HEK293 (cell line): Measurements from ENCODE around the gene TMEM141.

Experiments used
- CTCF ChIA-PET: fragments of 350-600 bp; formaldehyde crosslinking; extraction: SDS; loops from one replicate; lab custom pipeline; 2021; ENCODE audit warnings: antibody characterized with exemption; lab: Yijun Ruan, JAX
- POLR2A ChIA-PET: fragments of 300-600 bp; formaldehyde crosslinking; extraction: SDS; loops from one replicate; lab custom pipeline; 2020; ENCODE audit warnings: antibody characterized with exemption, inconsistent platforms; lab: Yijun Ruan, JAX
- H3K27ac ChIP-seq: fragments of 200-500 bp; sonication (Bioruptor generic); 2 replicates; pipeline ENCODE4 v1.5.1; 2014; ENCODE audit warnings: low read depth, low read length, control low read depth, inconsistent platforms; ENCODE audit errors: extremely low read depth
- H3K36me3 ChIP-seq, 2 experiments: fragments of 200-500 bp in 1 of 2; sonication (Bioruptor generic) in 1 of 2; 1 replicate in 1 of 2; 2 replicates in 1 of 2; pipeline ENCODE4 v1.5.1; 2014 to 2017; ENCODE audit warnings: inconsistent platforms in 2 of 2, low read length in 2 of 2; ENCODE audit not compliant: control insufficient read depth in 2 of 2, insufficient read depth in 1 of 2
- H3K4me1 ChIP-seq: fragments of 200-500 bp; sonication (Bioruptor generic); 2 replicates; pipeline ENCODE4 v1.5.1; 2014; ENCODE audit warnings: mild to moderate bottlenecking, low read length, inconsistent platforms; ENCODE audit not compliant: control insufficient read depth, insufficient read depth
- H3K4me3 ChIP-seq: 2 replicates; pipeline ENCODE4 v1.5.1; 2011; ENCODE audit warnings: low read depth, mild to moderate bottlenecking, control low read depth, low read length, moderate library complexity
- H3K9me3 ChIP-seq: fragments of 200-500 bp; sonication (Bioruptor generic); 2 replicates; pipeline ENCODE4 v1.5.1; 2014; ENCODE audit warnings: low read depth, low read length, inconsistent platforms; ENCODE audit not compliant: control insufficient read depth, insufficient read depth
- HOXA7 ChIP-seq: sonication (generic); formaldehyde crosslinking; IDR thresholded peaks from 2 replicates; pipeline ENCODE4 v1.8.1; 2022; ENCODE audit warnings: missing genetic modification reagents, borderline replicate concordance
- SETDB1 ChIP-seq: IDR thresholded peaks from one replicate; pipeline ENCODE4 v1.6.1; 2017; ENCODE audit warnings: mild to moderate bottlenecking, low read length, moderate library complexity, mixed read lengths; ENCODE audit not compliant: insufficient read length
- TCF7L2 ChIP-seq: IDR thresholded peaks from 2 replicates; pipeline ENCODE4 v1.6.1; 2011; ENCODE audit warnings: low read depth, mild to moderate bottlenecking, inconsistent platforms, low read length, moderate library complexity, borderline replicate concordance
- ZNF19 ChIP-seq: fragments of 450-650 bp; formaldehyde crosslinking; IDR thresholded peaks from 2 replicates; pipeline ENCODE4; 2016; ENCODE audit warnings: missing biosample characterization, missing genetic modification characterization, low read depth
- ZNF221 ChIP-seq: fragments of 450-650 bp; formaldehyde crosslinking; IDR thresholded peaks from 2 replicates; pipeline ENCODE4 v1.5.1; 2017; ENCODE audit warnings: missing biosample characterization, missing genetic modification characterization, borderline replicate concordance
- ZNF266 ChIP-seq: fragments of 450-650 bp; formaldehyde crosslinking; IDR thresholded peaks from 2 replicates; pipeline ENCODE4 v1.5.1; 2016; ENCODE audit warnings: missing biosample characterization, missing genetic modification characterization, low read depth
- ZNF366 ChIP-seq: fragments of 450-650 bp; formaldehyde crosslinking; conservative IDR thresholded peaks from 2 replicates; pipeline ENCODE4 v1.5.1; 2016; ENCODE audit warnings: missing biosample characterization, missing genetic modification characterization
- ZNF391 ChIP-seq: fragments of 450-650 bp; formaldehyde crosslinking; IDR thresholded peaks from 2 replicates; pipeline ENCODE4 v1.5.1; 2016; ENCODE audit warnings: low read depth, missing biosample characterization, missing genetic modification characterization, borderline replicate concordance
- ZNF514 ChIP-seq: fragments of 450-650 bp; formaldehyde crosslinking; IDR thresholded peaks from 2 replicates; pipeline ENCODE4 v1.5.1; 2016; ENCODE audit warnings: missing biosample characterization, missing genetic modification characterization
- ZNF529 ChIP-seq: fragments of 450-650 bp; formaldehyde crosslinking; IDR thresholded peaks from 2 replicates; pipeline ENCODE4 v1.5.1; 2017; ENCODE audit warnings: missing genetic modification characterization, missing biosample characterization; ENCODE audit not compliant: insufficient replicate concordance
- ZNF530 ChIP-seq: fragments of 450-650 bp; formaldehyde crosslinking; IDR thresholded peaks from 2 replicates; pipeline ENCODE4 v1.5.1; 2016; ENCODE audit warnings: low read depth, missing biosample characterization, missing genetic modification characterization
- ZNF555 ChIP-seq: fragments of 450-650 bp; formaldehyde crosslinking; conservative IDR thresholded peaks from 2 replicates; pipeline ENCODE4 v1.5.1; 2017; ENCODE audit warnings: missing biosample characterization, mild to moderate bottlenecking, missing genetic modification characterization, inconsistent platforms
- ZNF626 ChIP-seq: fragments of 450-650 bp; sonication (Bioruptor Pico); formaldehyde crosslinking; IDR thresholded peaks from 2 replicates; pipeline ENCODE4 v1.5.1; 2018; ENCODE audit warnings: missing biosample characterization, missing genetic modification characterization, inconsistent platforms
- ZNF677 ChIP-seq: fragments of 450-650 bp; IDR thresholded peaks from 2 replicates; pipeline ENCODE4 v1.5.0; 2018; ENCODE audit warnings: missing biosample characterization, mild to moderate bottlenecking, missing genetic modification characterization, moderate library complexity
- ZNF747 ChIP-seq: fragments of 450-650 bp; formaldehyde crosslinking; IDR thresholded peaks from 2 replicates; pipeline ENCODE4 v1.5.1; 2016; ENCODE audit warnings: missing biosample characterization, missing genetic modification characterization
- ZNF837 ChIP-seq: fragments of 450-650 bp; formaldehyde crosslinking; IDR thresholded peaks from 2 replicates; pipeline ENCODE4 v1.5.1; 2016; ENCODE audit warnings: missing biosample characterization, missing genetic modification characterization
- ZSCAN16 ChIP-seq: fragments of 450-650 bp; formaldehyde crosslinking; IDR thresholded peaks from 2 replicates; pipeline ENCODE4 v1.5.1; 2016; ENCODE audit warnings: missing biosample characterization, missing genetic modification characterization
- TF ChIP-seq, protein P1 (sequence below): fragments of 450-650 bp; formaldehyde crosslinking; IDR thresholded peaks from 2 replicates; pipeline ENCODE4 v1.5.1; 2016; ENCODE audit warnings: missing biosample characterization, missing genetic modification characterization, borderline replicate concordance
- TF ChIP-seq, protein P2 (sequence below): fragments of 450-650 bp; formaldehyde crosslinking; IDR thresholded peaks from 2 replicates; pipeline ENCODE4 v1.5.1; 2016; ENCODE audit warnings: missing biosample characterization, missing genetic modification characterization
- TF ChIP-seq, protein P3 (sequence below): fragments of 450-650 bp; formaldehyde crosslinking; IDR thresholded peaks from 2 replicates; pipeline ENCODE4 v1.5.1; 2016; ENCODE audit warnings: missing biosample characterization, missing genetic modification characterization
- TF ChIP-seq, protein P4 (sequence below): fragments of 450-650 bp; formaldehyde crosslinking; IDR thresholded peaks from 2 replicates; pipeline ENCODE4 v1.5.1; 2016; ENCODE audit warnings: missing biosample characterization, missing genetic modification characterization
- TF ChIP-seq, protein P5 (sequence below): fragments of 450-650 bp; formaldehyde crosslinking; IDR thresholded peaks from 2 replicates; pipeline ENCODE4 v1.5.1; 2016; ENCODE audit warnings: missing biosample characterization, missing genetic modification characterization
- TF ChIP-seq, protein P6 (sequence below): fragments of 450-650 bp; formaldehyde crosslinking; IDR thresholded peaks from 2 replicates; pipeline ENCODE4 v1.5.1; 2017; ENCODE audit warnings: missing biosample characterization, missing genetic modification characterization
- TF ChIP-seq, protein P7 (sequence below): fragments of 450-650 bp; formaldehyde crosslinking; IDR thresholded peaks from 2 replicates; pipeline ENCODE4 v1.5.1; 2016; ENCODE audit warnings: missing biosample characterization, missing genetic modification characterization

The TMEM141 gene

DNA sequence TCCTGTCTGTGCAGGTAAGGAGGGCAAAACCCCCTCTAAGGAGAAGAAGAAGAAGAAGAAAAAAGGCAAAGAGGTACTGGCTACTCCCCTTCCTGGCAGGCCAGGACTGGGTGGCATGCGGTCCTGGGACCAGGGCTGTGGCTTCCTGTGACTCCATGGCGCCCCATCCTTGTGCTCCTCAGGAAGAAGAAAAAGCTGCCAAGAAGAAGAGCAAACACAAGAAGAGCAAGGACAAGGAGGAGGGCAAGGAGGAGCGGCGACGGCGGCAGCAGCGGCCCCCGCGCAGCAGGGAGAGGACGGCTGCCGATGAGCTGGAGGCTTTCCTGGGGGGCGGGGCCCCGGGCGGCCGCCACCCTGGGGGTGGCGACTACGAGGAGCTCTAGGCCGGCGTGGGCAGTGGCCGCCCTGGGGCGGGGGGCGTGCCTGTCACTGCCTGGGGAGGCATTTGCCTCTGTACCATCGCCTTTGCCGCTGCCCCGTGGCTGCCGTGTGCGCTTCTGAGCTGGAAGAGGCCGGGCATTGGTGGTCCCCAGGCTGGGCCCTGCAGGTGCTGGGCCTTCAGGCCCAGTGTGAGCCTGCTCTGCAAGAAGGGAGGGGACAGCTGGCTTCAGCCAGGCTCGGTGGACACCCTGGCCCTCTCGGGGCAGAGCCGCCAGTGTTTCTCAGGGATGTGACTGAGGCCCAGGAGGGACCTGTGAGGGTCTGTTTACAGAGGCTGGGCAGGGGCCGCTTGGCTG is 49.2 kb downstream of the TMEM141 start:
- Histone ChIP-seq H3K4me3 (no peak overlapping the region), H3K36me3 (peaks cover 0 to 40% of the 10 kb centered on the region in 2 experiments; a peak in 2 of 3 replicates), H3K4me1 (0 out of 2 replicates have a peak, but pooled peaks cover 5% of the 10 kb centered on the region), H3K9me3 (no peaks in the 10 kb centered on the region), H3K27ac (peak overlapping the region; percentile 22; the same call in 1 of the 2 replicates)
- POLR2A ChIA-PET: interaction anchor here (0.5 to 1.2 kb wide), 6 partner anchors 21 to 379 kb away, joined by 3 to 11 read pairs (median 4); no protein-coding TSS in a partner anchor
- CTCF ChIA-PET: interaction anchor here (0.6 to 3.3 kb wide), 7 partner anchors 9 to 421 kb away, joined by 3 to 13 read pairs (median 3); no protein-coding TSS in a partner anchor
- no peak for TF ChIP-seq SETDB1
- TF ChIP-seq, protein P1, sequence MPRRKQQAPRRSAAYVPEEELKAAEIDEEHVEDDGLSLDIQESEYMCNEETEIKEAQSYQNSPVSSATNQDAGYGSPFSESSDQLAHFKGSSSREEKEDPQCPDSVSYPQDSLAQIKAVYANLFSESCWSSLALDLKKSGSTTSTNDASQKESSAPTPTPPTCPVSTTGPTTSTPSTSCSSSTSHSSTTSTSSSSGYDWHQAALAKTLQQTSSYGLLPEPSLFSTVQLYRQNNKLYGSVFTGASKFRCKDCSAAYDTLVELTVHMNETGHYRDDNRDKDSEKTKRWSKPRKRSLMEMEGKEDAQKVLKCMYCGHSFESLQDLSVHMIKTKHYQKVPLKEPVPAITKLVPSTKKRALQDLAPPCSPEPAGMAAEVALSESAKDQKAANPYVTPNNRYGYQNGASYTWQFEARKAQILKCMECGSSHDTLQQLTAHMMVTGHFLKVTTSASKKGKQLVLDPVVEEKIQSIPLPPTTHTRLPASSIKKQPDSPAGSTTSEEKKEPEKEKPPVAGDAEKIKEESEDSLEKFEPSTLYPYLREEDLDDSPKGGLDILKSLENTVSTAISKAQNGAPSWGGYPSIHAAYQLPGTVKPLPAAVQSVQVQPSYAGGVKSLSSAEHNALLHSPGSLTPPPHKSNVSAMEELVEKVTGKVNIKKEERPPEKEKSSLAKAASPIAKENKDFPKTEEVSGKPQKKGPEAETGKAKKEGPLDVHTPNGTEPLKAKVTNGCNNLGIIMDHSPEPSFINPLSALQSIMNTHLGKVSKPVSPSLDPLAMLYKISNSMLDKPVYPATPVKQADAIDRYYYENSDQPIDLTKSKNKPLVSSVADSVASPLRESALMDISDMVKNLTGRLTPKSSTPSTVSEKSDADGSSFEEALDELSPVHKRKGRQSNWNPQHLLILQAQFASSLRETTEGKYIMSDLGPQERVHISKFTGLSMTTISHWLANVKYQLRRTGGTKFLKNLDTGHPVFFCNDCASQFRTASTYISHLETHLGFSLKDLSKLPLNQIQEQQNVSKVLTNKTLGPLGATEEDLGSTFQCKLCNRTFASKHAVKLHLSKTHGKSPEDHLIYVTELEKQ (tag by site-specific recombination): no peak
- no peak for TF ChIP-seq ZNF626 (tag by site-specific recombination)
- no peak for TF ChIP-seq ZNF677 (tag by site-specific recombination)
- no peak for TF ChIP-seq TCF7L2
- TF ChIP-seq, protein P2, sequence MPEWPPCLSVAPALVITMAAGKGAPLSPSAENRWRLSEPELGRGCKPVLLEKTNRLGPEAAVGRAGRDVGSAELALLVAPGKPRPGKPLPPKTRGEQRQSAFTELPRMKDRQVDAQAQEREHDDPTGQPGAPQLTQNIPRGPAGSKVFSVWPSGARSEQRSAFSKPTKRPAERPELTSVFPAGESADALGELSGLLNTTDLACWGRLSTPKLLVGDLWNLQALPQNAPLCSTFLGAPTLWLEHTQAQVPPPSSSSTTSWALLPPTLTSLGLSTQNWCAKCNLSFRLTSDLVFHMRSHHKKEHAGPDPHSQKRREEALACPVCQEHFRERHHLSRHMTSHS (tag by site-specific recombination): no peak
- TF ChIP-seq, protein P3, sequence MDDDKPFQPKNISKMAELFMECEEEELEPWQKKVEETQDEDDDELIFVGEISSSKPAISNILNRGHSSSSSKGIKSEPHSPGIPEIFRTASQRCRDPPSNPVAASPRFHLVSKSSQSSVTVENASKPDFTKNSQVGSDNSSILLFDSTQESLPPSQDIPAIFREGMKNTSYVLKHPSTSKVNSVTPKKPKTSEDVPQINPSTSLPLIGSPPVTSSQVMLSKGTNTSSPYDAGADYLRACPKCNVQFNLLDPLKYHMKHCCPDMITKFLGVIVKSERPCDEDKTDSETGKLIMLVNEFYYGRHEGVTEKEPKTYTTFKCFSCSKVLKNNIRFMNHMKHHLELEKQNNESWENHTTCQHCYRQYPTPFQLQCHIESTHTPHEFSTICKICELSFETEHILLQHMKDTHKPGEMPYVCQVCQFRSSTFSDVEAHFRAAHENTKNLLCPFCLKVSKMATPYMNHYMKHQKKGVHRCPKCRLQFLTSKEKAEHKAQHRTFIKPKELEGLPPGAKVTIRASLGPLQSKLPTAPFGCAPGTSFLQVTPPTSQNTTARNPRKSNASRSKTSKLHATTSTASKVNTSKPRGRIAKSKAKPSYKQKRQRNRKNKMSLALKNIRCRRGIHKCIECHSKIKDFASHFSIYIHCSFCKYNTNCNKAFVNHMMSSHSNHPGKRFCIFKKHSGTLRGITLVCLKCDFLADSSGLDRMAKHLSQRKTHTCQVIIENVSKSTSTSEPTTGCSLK (tag by site-specific recombination): no peak
- TF ChIP-seq, protein P4, sequence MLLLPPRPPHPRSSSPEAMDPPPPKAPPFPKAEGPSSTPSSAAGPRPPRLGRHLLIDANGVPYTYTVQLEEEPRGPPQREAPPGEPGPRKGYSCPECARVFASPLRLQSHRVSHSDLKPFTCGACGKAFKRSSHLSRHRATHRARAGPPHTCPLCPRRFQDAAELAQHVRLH: no peak
- TF ChIP-seq ZSCAN16: no peak
- TF ChIP-seq ZNF221 (tag by site-specific recombination): no peak
- TF ChIP-seq ZNF366 (tag by site-specific recombination): no peak
- TF ChIP-seq ZNF837 (tag by site-specific recombination): no peak
- TF ChIP-seq ZNF747 (tag by site-specific recombination): no peak
- TF ChIP-seq, protein P5, sequence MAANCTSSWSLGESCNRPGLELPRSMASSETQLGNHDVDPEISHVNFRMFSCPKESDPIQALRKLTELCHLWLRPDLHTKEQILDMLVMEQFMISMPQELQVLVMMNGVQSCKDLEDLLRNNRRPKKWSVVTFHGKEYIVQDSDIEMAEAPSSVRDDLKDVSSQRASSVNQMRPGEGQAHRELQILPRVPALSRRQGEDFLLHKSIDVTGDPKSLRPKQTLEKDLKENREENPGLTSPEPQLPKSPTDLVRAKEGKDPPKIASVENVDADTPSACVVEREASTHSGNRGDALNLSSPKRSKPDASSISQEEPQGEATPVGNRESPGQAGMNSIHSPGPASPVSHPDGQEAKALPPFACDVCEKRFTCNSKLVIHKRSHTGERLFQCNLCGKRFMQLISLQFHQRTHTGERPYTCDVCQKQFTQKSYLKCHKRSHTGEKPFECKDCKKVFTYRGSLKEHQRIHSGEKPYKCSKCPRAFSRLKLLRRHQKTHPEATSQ (tag by site-specific recombination): no peak
- no peak for TF ChIP-seq ZNF530 (tag by site-specific recombination)
- TF ChIP-seq, protein P6, sequence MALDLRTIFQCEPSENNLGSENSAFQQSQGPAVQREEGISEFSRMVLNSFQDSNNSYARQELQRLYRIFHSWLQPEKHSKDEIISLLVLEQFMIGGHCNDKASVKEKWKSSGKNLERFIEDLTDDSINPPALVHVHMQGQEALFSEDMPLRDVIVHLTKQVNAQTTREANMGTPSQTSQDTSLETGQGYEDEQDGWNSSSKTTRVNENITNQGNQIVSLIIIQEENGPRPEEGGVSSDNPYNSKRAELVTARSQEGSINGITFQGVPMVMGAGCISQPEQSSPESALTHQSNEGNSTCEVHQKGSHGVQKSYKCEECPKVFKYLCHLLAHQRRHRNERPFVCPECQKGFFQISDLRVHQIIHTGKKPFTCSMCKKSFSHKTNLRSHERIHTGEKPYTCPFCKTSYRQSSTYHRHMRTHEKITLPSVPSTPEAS: no peak
- TF ChIP-seq ZNF514 (tag by site-specific recombination): no peak
- no peak for TF ChIP-seq HOXA7
- TF ChIP-seq, protein P7, sequence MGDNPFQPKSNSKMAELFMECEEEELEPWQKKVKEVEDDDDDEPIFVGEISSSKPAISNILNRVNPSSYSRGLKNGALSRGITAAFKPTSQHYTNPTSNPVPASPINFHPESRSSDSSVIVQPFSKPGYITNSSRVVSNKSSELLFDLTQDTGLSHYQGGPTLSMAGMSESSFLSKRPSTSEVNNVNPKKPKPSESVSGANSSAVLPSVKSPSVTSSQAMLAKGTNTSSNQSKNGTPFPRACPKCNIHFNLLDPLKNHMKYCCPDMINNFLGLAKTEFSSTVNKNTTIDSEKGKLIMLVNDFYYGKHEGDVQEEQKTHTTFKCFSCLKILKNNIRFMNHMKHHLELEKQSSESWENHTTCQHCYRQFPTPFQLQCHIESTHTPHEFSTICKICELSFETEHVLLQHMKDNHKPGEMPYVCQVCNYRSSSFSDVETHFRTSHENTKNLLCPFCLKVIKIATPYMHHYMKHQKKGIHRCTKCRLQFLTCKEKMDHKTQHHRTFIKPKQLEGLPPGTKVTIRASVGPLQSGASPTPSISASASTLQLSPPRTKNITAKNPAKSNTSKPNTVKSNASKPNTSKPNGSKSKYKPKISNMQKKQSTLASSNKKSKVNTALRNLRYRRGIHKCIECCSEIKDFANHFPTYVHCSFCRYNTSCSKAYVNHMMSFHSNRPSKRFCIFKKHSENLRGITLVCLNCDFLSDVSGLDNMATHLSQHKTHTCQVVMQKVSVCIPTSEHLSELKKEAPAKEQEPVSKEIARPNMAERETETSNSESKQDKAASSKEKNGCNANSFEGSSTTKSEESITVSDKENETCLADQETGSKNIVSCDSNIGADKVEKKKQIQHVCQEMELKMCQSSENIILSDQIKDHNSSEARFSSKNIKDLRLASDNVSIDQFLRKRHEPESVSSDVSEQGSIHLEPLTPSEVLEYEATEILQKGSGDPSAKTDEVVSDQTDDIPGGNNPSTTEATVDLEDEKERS (tag by site-specific recombination): no peak
- TF ChIP-seq ZNF19 (tag by site-specific recombination): no peak
- no peak for TF ChIP-seq ZNF555 (tag by site-specific recombination)
- TF ChIP-seq ZNF266: no peak
- TF ChIP-seq ZNF529 (tag by site-specific recombination): no peak
- no peak for TF ChIP-seq ZNF391 (tag by site-specific recombination)
